ENCODE results near the gene TCF23. TPM values are rescaled to one million over a fixed set of nuclear protein-coding genes. Genes with fewer than 3 reads are reported as not detected.

The TCF23 gene
- total and polyA plus RNA-seq, 8 donors = 0.03 to 0.19 (median 0.04) TPM; not detected in 4

- no peak for FAIRE-seq
- WGBS, 2 donors = 5 to 6% methylated on average over 46 to 47 of the region's 47 CpGs
- H3K4me1 ChIP-seq = peaks cover 0 to 4% (median 1%) of the 10 kb centered on the region in 3 donors
Measured at GRCh38 chr2:27123302-27124150, 25.3 kb upstream of the TCF23 start, which contains the start of gene ABHD1. Gene ABHD1 (plus strand): TSS chr2:27123815. CDS start chr2:27123949, 134 bp downstream.

GRCh38 chr2:27125104-27125503, 23.7 kb upstream of the TCF23 start:
- DNase-seq (no peak), ATAC-seq (no peak), FAIRE-seq (no peak)
- Histone ChIP-seq H3K4me3 (no peak overlapping the region), H3K4me1 (peaks cover 0 to 4% (median 0%) of the 10 kb centered on the region in 3 donors), H3K27ac (no peak overlapping the region), H3K9me3 (no peaks in the 10 kb centered on the region), H3K36me3 (no peaks in the 10 kb centered on the region), H3K27me3 (no peaks in the 10 kb centered on the region)
- 81 to 82% methylated on average over 3 of the region's 3 CpGs for WGBS, 2 donors
- TF ChIP-seq CTCF (IDR thresholded peaks at IDR 0.05) = no peak
- intact Hi-C loops (cut with DNase I) = no loop called here

More at GRCh38 chr2:27123302-27124150, 25.3 kb upstream of the TCF23 start, which contains the start of gene ABHD1:
- Histone ChIP-seq H3K4me3 (peak within 1 kb of the TSS; percentile 28 to 60 (median 52)), H3K9me3 (no peaks in the 10 kb centered on the region), H3K36me3 (no peaks in the 10 kb centered on the region), H3K27me3 (no peaks in the 10 kb centered on the region), H3K27ac (no peak within 1 kb of the TSS)
- intact Hi-C loops (cut with DNase I) = no loop called here
- TF ChIP-seq CTCF (IDR thresholded peaks at IDR 0.05) = no peak
- DNase-seq = peak; percentile 44 to 87 (median 66)
- ATAC-seq = peak; percentile 78 to 99 (median 88)

GRCh38 chr2:27126252-27126710, 22.5 kb upstream of the TCF23 start:
- H3K27me3 ChIP-seq = no peaks in the 10 kb centered on the region
- no peak for FAIRE-seq
- WGBS, 2 donors = 33 to 46% methylated on average over 5 of the region's 5 CpGs

GRCh38 chr2:27127883-27128667, 20.7 kb upstream of the TCF23 start:
- peaks cover 0 to 3% (median 2%) of the 10 kb centered on the region in 3 donors for H3K4me1 ChIP-seq
- no peak for ATAC-seq
- no peak for FAIRE-seq
- no peak overlapping the region for H3K27ac ChIP-seq
- no peaks in the 10 kb centered on the region for H3K9me3 ChIP-seq
- H3K4me3 ChIP-seq = no peak overlapping the region
- DNase-seq = no peak
- WGBS, 2 donors = 80 to 85% methylated on average over 9 of the region's 9 CpGs
- H3K27me3 ChIP-seq = no peaks in the 10 kb centered on the region
- intact Hi-C loops (cut with DNase I) = no loop called here
- peaks cover 6 to 16% (median 12%) of the 10 kb centered on the region in 3 donors for H3K36me3 ChIP-seq
- no peak for TF ChIP-seq CTCF (IDR thresholded peaks at IDR 0.05)

More at GRCh38 chr2:27126252-27126710, 22.5 kb upstream of the TCF23 start:
- H3K9me3 ChIP-seq = no peaks in the 10 kb centered on the region
- DNase-seq (no peak), ATAC-seq (no peak)
- H3K36me3 ChIP-seq = peaks cover 4 to 10% (median 9%) of the 10 kb centered on the region in 3 donors
- peaks cover 0 to 4% (median 0%) of the 10 kb centered on the region in 3 donors for H3K4me1 ChIP-seq
- H3K4me3 ChIP-seq = no peak overlapping the region
- intact Hi-C loops (cut with DNase I) = no loop called here
- no peak overlapping the region for H3K27ac ChIP-seq
- no peak for TF ChIP-seq CTCF (IDR thresholded peaks at IDR 0.05)

All from pancreas (tissue), 10 donors.